ENCODE results near the gene ALOX12.
"Not testable (repeated sequence)": the region's sequence is repeated elsewhere in the genome, so short reads cannot be mapped to it uniquely, and the experiment has no call there.

The ALOX12 gene

DNA sequence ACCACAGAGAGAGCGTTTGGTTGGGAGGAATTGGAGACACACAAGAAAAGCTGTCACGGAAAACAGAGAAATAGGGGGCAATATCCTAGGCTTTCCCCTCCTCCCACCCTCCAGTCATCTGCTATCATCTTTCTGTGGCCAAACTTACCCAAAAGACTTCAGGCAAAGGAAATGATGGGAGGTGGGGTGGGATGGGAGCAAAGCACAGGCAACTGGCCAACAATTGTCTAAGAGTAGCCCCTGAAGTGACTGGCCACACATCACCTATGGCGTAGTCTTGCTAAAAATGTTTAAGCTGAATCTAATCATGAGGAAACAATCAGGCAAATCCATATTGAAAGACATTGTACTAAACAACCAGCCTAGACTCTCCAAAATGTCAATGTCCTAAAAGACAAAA, 46.9 kb upstream of the ALOX12 start:
- H2AFZ ChIP-seq (ENCODE audit: low read length) = no peak overlapping the region
- no peak overlapping the region for H3K27ac ChIP-seq (ENCODE audit: low read length)
- H3F3A ChIP-seq (ENCODE audit: insufficient read depth, low read length) = no peaks in the 10 kb centered on the region
- no peak for DNase-seq
- no peaks in the 10 kb centered on the region for H4K20me1 ChIP-seq (ENCODE audit: insufficient read depth, low read length)
- no peaks in the 10 kb centered on the region for H3K27me3 ChIP-seq (replicated peaks; ENCODE audit: insufficient read depth, low read length)
- H3K9me3 ChIP-seq (replicated peaks; ENCODE audit: insufficient read depth, low read length) = no peaks in the 10 kb centered on the region
- no peaks in the 10 kb centered on the region for H3K4me1 ChIP-seq (ENCODE audit: low read length)
- H3K79me2 ChIP-seq (ENCODE audit: low read length) = no peaks in the 10 kb centered on the region
- H3K4me3 ChIP-seq (ENCODE audit: low read length) = no peak overlapping the region
- H3K4me2 ChIP-seq (ENCODE audit: low read depth, low read length) = no peak overlapping the region
- TF ChIP-seq EZH2 (optimal IDR thresholded peaks at IDR 0.05; ENCODE audit: low read depth, low read length) (no peak), EZH2phosphoT487 (IDR thresholded peaks at IDR 0.05; ENCODE audit: low read length) (no peak)
- TF ChIP-seq, protein P1, sequence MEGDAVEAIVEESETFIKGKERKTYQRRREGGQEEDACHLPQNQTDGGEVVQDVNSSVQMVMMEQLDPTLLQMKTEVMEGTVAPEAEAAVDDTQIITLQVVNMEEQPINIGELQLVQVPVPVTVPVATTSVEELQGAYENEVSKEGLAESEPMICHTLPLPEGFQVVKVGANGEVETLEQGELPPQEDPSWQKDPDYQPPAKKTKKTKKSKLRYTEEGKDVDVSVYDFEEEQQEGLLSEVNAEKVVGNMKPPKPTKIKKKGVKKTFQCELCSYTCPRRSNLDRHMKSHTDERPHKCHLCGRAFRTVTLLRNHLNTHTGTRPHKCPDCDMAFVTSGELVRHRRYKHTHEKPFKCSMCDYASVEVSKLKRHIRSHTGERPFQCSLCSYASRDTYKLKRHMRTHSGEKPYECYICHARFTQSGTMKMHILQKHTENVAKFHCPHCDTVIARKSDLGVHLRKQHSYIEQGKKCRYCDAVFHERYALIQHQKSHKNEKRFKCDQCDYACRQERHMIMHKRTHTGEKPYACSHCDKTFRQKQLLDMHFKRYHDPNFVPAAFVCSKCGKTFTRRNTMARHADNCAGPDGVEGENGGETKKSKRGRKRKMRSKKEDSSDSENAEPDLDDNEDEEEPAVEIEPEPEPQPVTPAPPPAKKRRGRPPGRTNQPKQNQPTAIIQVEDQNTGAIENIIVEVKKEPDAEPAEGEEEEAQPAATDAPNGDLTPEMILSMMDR (IDR thresholded peaks at IDR 0.05; ENCODE audit: low read length) = no peak
- no peaks in the 10 kb centered on the region for H3K9me2 ChIP-seq (replicated peaks; ENCODE audit: insufficient read depth, low read length)
- no peak overlapping the region for H3K9ac ChIP-seq (ENCODE audit: low read length)
- H3K36me3 ChIP-seq (replicated peaks; ENCODE audit: insufficient read depth, low read length) = no peaks in the 10 kb centered on the region

DNA sequence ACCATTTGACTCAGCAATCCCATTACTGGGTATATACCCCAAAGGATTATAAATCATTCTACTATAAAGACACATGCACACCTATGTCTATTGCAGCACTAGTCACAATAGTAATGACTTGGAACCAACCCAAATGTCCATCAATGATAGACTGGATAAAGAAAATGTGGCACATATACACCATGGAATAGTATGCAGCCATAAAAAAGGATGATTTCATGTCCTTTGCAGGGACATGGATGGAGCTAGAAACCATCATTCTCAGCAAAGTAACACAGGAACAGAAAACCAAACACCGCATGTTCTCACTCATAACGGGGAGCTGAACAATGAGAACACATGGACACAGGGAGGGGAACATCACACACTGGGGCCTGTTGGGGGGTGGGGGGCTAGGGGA, 44.9 kb upstream of the ALOX12 start:
- not testable (repeated sequence) for H3F3A ChIP-seq (ENCODE audit: insufficient read depth, low read length); H3K36me3 ChIP-seq (replicated peaks; ENCODE audit: insufficient read depth, low read length); DNase-seq; H3K9me3 ChIP-seq (replicated peaks; ENCODE audit: insufficient read depth, low read length); H4K20me1 ChIP-seq (ENCODE audit: insufficient read depth, low read length); H3K4me1 ChIP-seq (ENCODE audit: low read length); H3K9me2 ChIP-seq (replicated peaks; ENCODE audit: insufficient read depth, low read length); H2AFZ ChIP-seq (ENCODE audit: low read length); H3K4me3 ChIP-seq (ENCODE audit: low read length); H3K9ac ChIP-seq (ENCODE audit: low read length); H3K27me3 ChIP-seq (replicated peaks; ENCODE audit: insufficient read depth, low read length); H3K79me2 ChIP-seq (ENCODE audit: low read length); H3K4me2 ChIP-seq (ENCODE audit: low read depth, low read length); H3K27ac ChIP-seq (ENCODE audit: low read length)

DNA sequence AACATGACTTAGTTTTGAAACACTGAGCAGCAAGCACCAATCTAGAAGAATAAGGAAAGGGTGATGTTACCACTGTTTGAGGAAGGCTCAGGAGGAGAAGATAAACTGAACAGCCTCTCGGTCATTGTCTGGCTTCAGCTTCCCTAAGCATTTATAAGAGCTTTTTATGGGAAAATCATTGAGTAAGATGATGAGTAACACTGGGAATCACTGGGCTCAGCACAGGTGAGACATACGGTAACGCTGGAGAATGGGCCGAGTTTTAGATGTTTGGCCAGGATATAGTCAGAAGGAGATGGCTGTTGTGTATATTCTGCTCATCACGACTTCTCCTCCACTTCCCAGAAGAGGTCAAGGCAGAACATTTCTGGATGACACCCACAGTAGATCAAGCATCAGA, 42.2 kb upstream of the ALOX12 start:
- Histone ChIP-seq H3K4me3 (ENCODE audit: low read length) (no peak overlapping the region), H4K20me1 (ENCODE audit: insufficient read depth, low read length) (no peaks in the 10 kb centered on the region), H3K9me3 (replicated peaks; ENCODE audit: insufficient read depth, low read length) (no peaks in the 10 kb centered on the region), H3F3A (ENCODE audit: insufficient read depth, low read length) (no peaks in the 10 kb centered on the region), H2AFZ (ENCODE audit: low read length) (no peak overlapping the region), H3K9me2 (replicated peaks; ENCODE audit: insufficient read depth, low read length) (no peaks in the 10 kb centered on the region), H3K4me1 (ENCODE audit: low read length) (no peaks in the 10 kb centered on the region), H3K79me2 (ENCODE audit: low read length) (no peaks in the 10 kb centered on the region), H3K36me3 (replicated peaks; ENCODE audit: insufficient read depth, low read length) (no peaks in the 10 kb centered on the region), H3K4me2 (ENCODE audit: low read depth, low read length) (no peak overlapping the region), H3K27me3 (replicated peaks; ENCODE audit: insufficient read depth, low read length) (no peaks in the 10 kb centered on the region), H3K9ac (ENCODE audit: low read length) (no peak overlapping the region), H3K27ac (ENCODE audit: low read length) (no peak overlapping the region)
- no peak for TF ChIP-seq EZH2 (optimal IDR thresholded peaks at IDR 0.05; ENCODE audit: low read depth, low read length)
- no peak for TF ChIP-seq EZH2phosphoT487 (IDR thresholded peaks at IDR 0.05; ENCODE audit: low read length)
- TF ChIP-seq, protein P1 (IDR thresholded peaks at IDR 0.05; ENCODE audit: low read length) = no peak
- no peak for DNase-seq

DNA sequence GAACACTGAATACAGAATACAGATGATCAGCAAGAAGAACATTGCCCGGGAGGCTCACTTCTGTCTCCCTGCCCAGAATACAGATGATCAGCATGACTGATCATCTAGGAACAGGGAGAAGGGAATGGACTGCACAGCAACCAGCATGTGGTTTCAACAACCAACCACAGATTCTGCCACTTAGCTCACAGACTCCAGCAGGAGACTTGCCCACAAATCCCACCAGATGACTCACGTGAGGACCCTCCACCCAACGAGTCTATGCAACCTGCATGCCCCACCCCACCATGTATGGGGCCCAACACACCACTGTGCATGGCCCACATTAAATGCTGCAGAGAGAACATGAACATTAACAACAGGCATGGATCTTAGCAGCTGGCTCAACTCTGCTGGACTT, 36.1 kb upstream of the ALOX12 start:
- no peaks in the 10 kb centered on the region for H3K9me3 ChIP-seq (replicated peaks; ENCODE audit: insufficient read depth, low read length)
- no peaks in the 10 kb centered on the region for H3K27me3 ChIP-seq (replicated peaks; ENCODE audit: insufficient read depth, low read length)
- no peaks in the 10 kb centered on the region for H3K4me1 ChIP-seq (ENCODE audit: low read length)
- no peak overlapping the region for H3K4me3 ChIP-seq (ENCODE audit: low read length)
- H3F3A ChIP-seq (ENCODE audit: insufficient read depth, low read length) = no peaks in the 10 kb centered on the region
- no peaks in the 10 kb centered on the region; the same call in 1 of the 2 replicates for H3K36me3 ChIP-seq (replicated peaks; ENCODE audit: insufficient read depth, low read length)
- no peak overlapping the region for H3K4me2 ChIP-seq (ENCODE audit: low read depth, low read length)
- no peaks in the 10 kb centered on the region for H4K20me1 ChIP-seq (ENCODE audit: insufficient read depth, low read length)
- TF ChIP-seq, protein P1 (IDR thresholded peaks at IDR 0.05; ENCODE audit: low read length) = no peak
- no peak for TF ChIP-seq EZH2 (optimal IDR thresholded peaks at IDR 0.05; ENCODE audit: low read depth, low read length)
- TF ChIP-seq EZH2phosphoT487 (IDR thresholded peaks at IDR 0.05; ENCODE audit: low read length) = no peak
- no peak overlapping the region for H3K27ac ChIP-seq (ENCODE audit: low read length)
- H2AFZ ChIP-seq (ENCODE audit: low read length) = no peak overlapping the region
- DNase-seq = no peak
- no peak overlapping the region for H3K9ac ChIP-seq (ENCODE audit: low read length)
- no peaks in the 10 kb centered on the region for H3K79me2 ChIP-seq (ENCODE audit: low read length)
- H3K9me2 ChIP-seq (replicated peaks; ENCODE audit: insufficient read depth, low read length) = no peaks in the 10 kb centered on the region
